Esophagus squamous epithelium (tissue), 5 donors: ENCODE results near the gene ISYNA1. TPM values are rescaled to one million over a fixed set of nuclear protein-coding genes. Genes with fewer than 3 reads are reported as not detected.
A peak's percentile ranks its signal among the peaks of the same experiment; 100 is the strongest.

Experiments
- DNase-seq: peaks from one replicate; lab custom pipeline; 2025; lab: John Stamatoyannopoulos, UW
- H3K27ac ChIP-seq, 4 donors: fragments of 200-600 bp; sonication (generic); one replicate each; pipeline ENCODE4 v1.5.1; 2016 to 2019; ENCODE audit warnings: mild to moderate bottlenecking in 1 of 4
- H3K27me3 ChIP-seq, 4 donors: fragments of 200-600 bp; sonication (generic); 1 replicate in 3 of 4; 2 replicates in 1 of 4; pipeline versions ENCODE4 v1.5.1 to v1.6.0; 2017 to 2021; ENCODE audit warnings: antibody characterized with exemption in 1 of 4
- H3K36me3 ChIP-seq, 3 donors: fragments of 200-600 bp; sonication (generic); one replicate each; pipeline ENCODE4 v1.5.1; 2016 to 2019
- H3K4me1 ChIP-seq, 3 donors: fragments of 200-600 bp; sonication (generic); one replicate each; pipeline ENCODE4 v1.5.1; 2017 to 2019
- H3K4me3 ChIP-seq, 4 donors: fragments of 200-600 bp; sonication (generic); 1 replicate in 3 of 4; 2 replicates in 1 of 4; pipeline ENCODE4 v1.5.1; 2016 to 2019; ENCODE audit warnings: mild to moderate bottlenecking in 2 of 4, moderate library complexity in 1 of 4
- H3K9me3 ChIP-seq, 3 donors: fragments of 200-600 bp; sonication (generic); one replicate each; pipeline ENCODE4 v1.5.1; 2016 to 2019
- POLR2A ChIP-seq, 4 donors: fragments of 450-650 bp; IDR thresholded peaks; one replicate each; pipeline ENCODE4 v1.6.1; 2017; ENCODE audit warnings: antibody characterized with exemption in 4 of 4, mild to moderate bottlenecking in 4 of 4, moderate library complexity in 3 of 4
- WGBS, 2 donors: methylation state at CpG; one replicate each; pipeline ENCODE4 v1.1.5; 2018; 5-methylcytosine and 5-hydroxymethylcytosine counted together
- intact Hi-C: fragments of 100-400 bp; cut with DNase I; formaldehyde crosslinking; loops from one replicate; pipeline ENCODE4 v1.15.0; 2022
- small RNA-seq, 4 donors: library from RNA; depleted of rRNA; stranded (forward); fragments of <200 nt; gene quantifications; one replicate each; pipeline ENCODE3, GENCODE V24; 2016
- total RNA-seq, 4 donors: library from RNA; depleted of rRNA; stranded (reverse); fragments of >200 nt; gene quantifications; one replicate each; pipeline ENCODE4 v1.1.0, GENCODE V29; 2016
- TF ChIP-seq, protein P1 (sequence below), 6 experiments: fragments of 450-650 bp in 4 of 6; fragments of 200-600 bp in 2 of 6; sonication (generic) in 2 of 6; IDR thresholded peaks; one replicate each; pipeline ENCODE4 v1.5.1; 2016 to 2019; ENCODE audit warnings: antibody characterized with exemption in 6 of 6, mild to moderate bottlenecking in 4 of 6, moderate library complexity in 4 of 6
- donor health status: DM: yes; HTN: yes; CAD: no.

Gene ISYNA1
- total RNA-seq, 4 donors from 2014 or later = 8.1 to 24.4 (median 14.4) TPM

DNA sequence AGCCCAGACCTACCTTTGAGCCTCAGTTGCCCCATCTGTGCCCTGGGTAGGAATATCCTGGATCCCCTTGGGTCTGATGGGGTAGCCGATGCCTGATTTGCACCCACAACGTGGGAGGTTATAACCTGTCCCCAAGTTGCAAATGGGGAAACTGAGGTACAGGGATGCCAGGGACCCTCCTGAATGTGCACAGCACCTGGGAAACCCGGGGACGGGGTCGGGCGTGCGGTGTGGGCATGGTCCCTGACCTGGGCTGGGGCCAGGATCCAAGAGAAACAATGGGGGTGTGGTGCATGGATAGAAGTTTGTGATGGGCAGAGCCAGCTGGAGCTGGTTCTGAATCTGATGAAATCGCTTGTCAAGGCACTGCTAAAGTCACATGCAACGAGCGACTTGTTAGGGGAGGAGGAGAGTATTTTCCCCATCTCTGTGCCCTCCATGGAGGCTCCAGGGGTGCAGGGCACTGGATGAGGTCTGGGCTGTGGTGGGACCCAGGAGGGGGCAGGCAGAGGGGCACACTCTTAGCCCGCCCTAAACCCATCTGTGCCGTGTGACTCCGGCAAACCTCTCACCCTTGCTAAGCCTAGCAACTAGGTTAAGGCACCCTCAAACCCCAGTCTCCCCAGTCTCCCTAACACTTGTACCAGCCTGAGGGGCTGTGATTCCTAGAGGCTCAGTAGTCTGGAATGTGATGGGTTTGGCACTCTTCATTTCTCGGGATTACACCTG lies 51.2 kb downstream of the ISYNA1 start:
- no peak for DNase-seq
- peaks cover 0 to 39% (median 0%) of the 10 kb centered on the region in 4 donors for H3K27me3 ChIP-seq
- H3K27ac ChIP-seq = peak overlapping the region in 3 of 4 donors; percentile 10 to 51 (median 15)
- TF ChIP-seq, protein P1, sequence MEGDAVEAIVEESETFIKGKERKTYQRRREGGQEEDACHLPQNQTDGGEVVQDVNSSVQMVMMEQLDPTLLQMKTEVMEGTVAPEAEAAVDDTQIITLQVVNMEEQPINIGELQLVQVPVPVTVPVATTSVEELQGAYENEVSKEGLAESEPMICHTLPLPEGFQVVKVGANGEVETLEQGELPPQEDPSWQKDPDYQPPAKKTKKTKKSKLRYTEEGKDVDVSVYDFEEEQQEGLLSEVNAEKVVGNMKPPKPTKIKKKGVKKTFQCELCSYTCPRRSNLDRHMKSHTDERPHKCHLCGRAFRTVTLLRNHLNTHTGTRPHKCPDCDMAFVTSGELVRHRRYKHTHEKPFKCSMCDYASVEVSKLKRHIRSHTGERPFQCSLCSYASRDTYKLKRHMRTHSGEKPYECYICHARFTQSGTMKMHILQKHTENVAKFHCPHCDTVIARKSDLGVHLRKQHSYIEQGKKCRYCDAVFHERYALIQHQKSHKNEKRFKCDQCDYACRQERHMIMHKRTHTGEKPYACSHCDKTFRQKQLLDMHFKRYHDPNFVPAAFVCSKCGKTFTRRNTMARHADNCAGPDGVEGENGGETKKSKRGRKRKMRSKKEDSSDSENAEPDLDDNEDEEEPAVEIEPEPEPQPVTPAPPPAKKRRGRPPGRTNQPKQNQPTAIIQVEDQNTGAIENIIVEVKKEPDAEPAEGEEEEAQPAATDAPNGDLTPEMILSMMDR (IDR thresholded peaks at IDR 0.05) = no peak
- no peak for TF ChIP-seq POLR2A (IDR thresholded peaks at IDR 0.05)
- 61 to 62% methylated on average over 5 to 11 of the region's 14 CpGs for WGBS, 2 donors
- H3K9me3 ChIP-seq = no peaks in the 10 kb centered on the region
- peaks cover 3 to 44% (median 23%) of the 10 kb centered on the region in 3 donors for H3K4me1 ChIP-seq
- intact Hi-C loops = no loop called here
- H3K36me3 ChIP-seq = no peaks in the 10 kb centered on the region
- peak overlapping the region in 3 of 4 donors; percentile 8 to 49 (median 37) for H3K4me3 ChIP-seq

DNA sequence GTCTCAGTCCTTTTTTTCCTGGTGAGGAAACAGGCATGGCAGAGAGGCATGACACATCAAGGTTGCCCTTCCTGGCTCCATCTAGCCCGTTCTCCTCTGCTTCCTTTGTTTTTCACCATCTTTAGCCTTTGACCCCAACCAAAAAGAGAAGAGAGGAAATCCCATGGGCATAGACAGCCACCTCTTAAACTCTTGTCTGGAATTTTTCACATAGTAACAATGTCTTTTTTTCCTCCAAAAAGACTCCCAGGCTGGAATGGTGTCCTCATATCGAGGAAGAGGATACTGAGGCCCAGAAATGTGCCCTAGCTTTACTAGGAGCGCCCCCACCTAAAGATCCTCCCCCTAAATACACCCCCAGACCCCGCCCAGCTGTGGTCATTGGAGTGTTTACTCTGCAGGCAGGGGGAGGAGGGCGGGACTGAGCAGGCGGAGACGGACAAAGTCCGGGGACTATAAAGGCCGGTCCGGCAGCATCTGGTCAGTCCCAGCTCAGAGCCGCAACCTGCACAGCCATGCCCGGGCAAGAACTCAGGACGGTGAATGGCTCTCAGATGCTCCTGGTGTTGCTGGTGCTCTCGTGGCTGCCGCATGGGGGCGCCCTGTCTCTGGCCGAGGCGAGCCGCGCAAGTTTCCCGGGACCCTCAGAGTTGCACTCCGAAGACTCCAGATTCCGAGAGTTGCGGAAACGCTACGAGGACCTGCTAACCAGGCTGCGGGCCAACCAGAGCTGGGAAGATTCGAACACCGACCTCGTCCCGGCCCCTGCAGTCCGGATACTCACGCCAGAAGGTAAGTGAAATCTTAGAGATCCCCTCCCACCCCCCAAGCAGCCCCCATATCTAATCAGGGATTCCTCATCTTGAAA lies 52.0 kb downstream of the ISYNA1 start, which contains the start of gene GDF15:
Gene GDF15, plus strand, starts transcription at position 484 of the 868 bp plus-strand sequence. Its CDS starts 32 bp downstream, at position 516.
- H3K36me3 ChIP-seq = no peaks in the 10 kb centered on the region
- peak in 2 of 4 donors; percentile 31 to 67 for TF ChIP-seq POLR2A (IDR thresholded peaks at IDR 0.05)
- TF ChIP-seq, protein P1 (IDR thresholded peaks at IDR 0.05) = peak in 5 of 6 experiments; percentile 21 to 64 (median 43)
- WGBS, 2 donors = 7 to 61% methylated on average over 13 to 18 of the region's 33 CpGs
- H3K27ac ChIP-seq = peak within 1 kb of the TSS in 3 of 4 donors; percentile 10 to 51 (median 15)
- intact Hi-C loops = no loop called here
- no peaks in the 10 kb centered on the region for H3K9me3 ChIP-seq
- peak within 1 kb of the TSS in 3 of 4 donors; percentile 8 to 49 (median 37) for H3K4me3 ChIP-seq
- DNase-seq = no peak
- peaks cover 0 to 39% (median 0%) of the 10 kb centered on the region in 4 donors for H3K27me3 ChIP-seq
- H3K4me1 ChIP-seq = peaks cover 3 to 48% (median 24%) of the 10 kb centered on the region in 3 donors

DNA sequence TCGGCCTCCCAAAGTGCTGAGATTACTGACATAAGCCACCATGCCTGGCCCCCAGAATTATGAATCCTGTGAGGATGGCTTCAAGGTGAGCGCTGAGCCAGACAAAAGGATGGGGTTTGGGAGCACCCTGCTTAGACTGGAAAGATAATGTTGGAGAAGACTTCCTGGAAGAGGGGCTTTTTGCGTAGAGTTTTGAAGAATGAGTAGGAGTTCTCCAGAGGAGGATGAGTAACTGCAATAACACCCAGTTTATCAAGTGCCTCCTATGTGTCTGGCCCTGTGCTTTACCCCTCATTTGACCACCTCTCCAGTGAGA lies 52.6 kb downstream of the ISYNA1 start:
- TF ChIP-seq POLR2A (IDR thresholded peaks at IDR 0.05) = no peak
- TF ChIP-seq, protein P1 (IDR thresholded peaks at IDR 0.05) = no peak
- Histone ChIP-seq H3K27me3 (peaks cover 0 to 39% (median 0%) of the 10 kb centered on the region in 4 donors), H3K27ac (peak overlapping the region in 1 of 4 donors; percentile 6), H3K4me1 (peaks cover 8 to 54% (median 30%) of the 10 kb centered on the region in 3 donors), H3K4me3 (no peak overlapping the region), H3K36me3 (no peaks in the 10 kb centered on the region), H3K9me3 (no peaks in the 10 kb centered on the region)
- intact Hi-C loops = no loop called here
- DNase-seq = no peak
- 80 to 90% methylated on average over 3 of the region's 3 CpGs for WGBS, 2 donors

DNA sequence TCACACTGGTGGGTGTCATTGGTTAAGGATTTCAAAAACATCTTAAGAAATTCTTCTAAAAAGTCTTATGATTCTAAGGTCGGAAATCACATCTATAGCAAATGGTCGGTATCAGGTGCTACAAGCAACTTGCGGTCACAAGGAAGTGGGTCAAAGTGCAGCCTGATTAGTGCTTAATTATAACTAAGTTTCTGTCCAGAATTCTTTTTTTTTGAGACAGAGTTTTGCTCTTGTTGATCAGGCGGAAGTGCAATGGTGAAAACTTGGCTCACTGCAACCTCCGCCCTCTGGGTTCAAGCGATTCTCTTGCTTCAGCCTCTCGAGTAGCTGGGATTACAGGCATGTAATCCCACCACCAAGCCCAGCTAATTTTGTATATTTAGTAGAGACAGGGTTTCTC lies 53.2 kb downstream of the ISYNA1 start:
- intact Hi-C loops = no loop called here

More for the DNA sequence above, 53.2 kb downstream of the ISYNA1 start:
- no peak overlapping the region for H3K27ac ChIP-seq
- peaks cover 13 to 59% (median 35%) of the 10 kb centered on the region in 3 donors for H3K4me1 ChIP-seq
- H3K9me3 ChIP-seq = no peaks in the 10 kb centered on the region
- H3K36me3 ChIP-seq = no peaks in the 10 kb centered on the region
- H3K27me3 ChIP-seq = peaks cover 0 to 39% (median 0%) of the 10 kb centered on the region in 4 donors
- no peak overlapping the region for H3K4me3 ChIP-seq
- DNase-seq = no peak
- no peak for TF ChIP-seq POLR2A (IDR thresholded peaks at IDR 0.05)
- TF ChIP-seq, protein P1 (IDR thresholded peaks at IDR 0.05) = no peak
- WGBS, 2 donors = 80 to 89% methylated on average over 3 to 7 of the region's 7 CpGs

Small RNA genes within 50 kb of the gene (small RNA-seq; reads per million reads assigned to genes)
- gene MIR3189 = 0 reads per million in 4 donors

Other genes starting within 250 kb of the ISYNA1 start
- 10 to 100 TPM; 10.6 to 23.5 (median 14.0) TPM for gene MPV17L2, start 244.9 kb downstream of the ISYNA1 start, total RNA-seq
- gene RAB3A, start 234.1 kb downstream of the ISYNA1 start, total RNA-seq = under 1 TPM in 3 of 4 donors, not detected in 1; 0.30 to 0.76 (median 0.44) TPM
- under 1 TPM in 1 of 4 donors, not detected in 3; 0.76 TPM for gene PDE4C, start 211.7 kb downstream of the ISYNA1 start, total RNA-seq
- gene IQCN, start 163.7 kb downstream of the ISYNA1 start, total RNA-seq = 1 to 10 TPM in 2 of 4 donors, under 1 TPM in 2; 0.23 to 3.1 (median 0.96) TPM
- gene JUND, start 156.5 kb downstream of the ISYNA1 start, total RNA-seq = 100 to 1,000 TPM in 3 of 4 donors, 10 to 100 TPM in 1; 71.7 to 192 (median 166) TPM
- gene LSM4, start 115.1 kb downstream of the ISYNA1 start, total RNA-seq = 100 to 1,000 TPM in 3 of 4 donors, 10 to 100 TPM in 1; 97.3 to 228 (median 137) TPM
- 10 to 100 TPM in 1 of 4 donors, 1 to 10 TPM in 2, under 1 TPM in 1; 0.83 to 10.1 (median 5.3) TPM for gene PGPEP1, start 97.5 kb downstream of the ISYNA1 start, total RNA-seq
- gene GDF15, start 52.0 kb downstream of the ISYNA1 start, total RNA-seq = 1 to 10 TPM in 1 of 4 donors, under 1 TPM in 1, not detected in 2; 0.76 to 2.3 TPM
- 10 to 100 TPM in 1 of 4 donors, 1 to 10 TPM in 1, under 1 TPM in 2; 0.53 to 10.3 (median 1.9) TPM for gene LRRC25, start 40.5 kb downstream of the ISYNA1 start, total RNA-seq
- 10 to 100 TPM; 23.7 to 48.1 (median 26.1) TPM for gene SSBP4, start 18.7 kb downstream of the ISYNA1 start, total RNA-seq
- 10 to 100 TPM in 2 of 4 donors, 1 to 10 TPM in 2; 5.9 to 12.8 (median 9.9) TPM for gene ELL, start 83.9 kb upstream of the ISYNA1 start, total RNA-seq
- gene FKBP8, start 105.4 kb upstream of the ISYNA1 start, total RNA-seq = 100 to 1,000 TPM; 132 to 273 (median 247) TPM
- gene KXD1, start 119.7 kb upstream of the ISYNA1 start, total RNA-seq = 100 to 1,000 TPM in 1 of 4 donors, 10 to 100 TPM in 3; 65.5 to 104 (median 83.5) TPM
- gene UBA52, start 133.7 kb upstream of the ISYNA1 start, total RNA-seq = 100 to 1,000 TPM; 445 to 799 (median 753) TPM
- gene REX1BD, start 150.7 kb upstream of the ISYNA1 start, total RNA-seq = 10 to 100 TPM; 46.8 to 69.0 (median 56.6) TPM
- 10 to 100 TPM; 13.2 to 82.6 (median 19.3) TPM for gene CRLF1, start 168.7 kb upstream of the ISYNA1 start, total RNA-seq
- 1 to 10 TPM in 1 of 4 donors, under 1 TPM in 1, not detected in 2; 0.18 to 2.7 TPM for gene TMEM59L, start 174.7 kb upstream of the ISYNA1 start, total RNA-seq
- 1 to 10 TPM; 1.6 to 6.6 (median 3.4) TPM for gene KLHL26, start 198.9 kb upstream of the ISYNA1 start, total RNA-seq
- gene CRTC1, start 245.5 kb upstream of the ISYNA1 start, total RNA-seq = 1 to 10 TPM; 1.8 to 3.6 (median 2.1) TPM